Stimulated activated naive CD8-positive, alpha-beta T cell treated with anti-CD3 and anti-CD28 coated beads, Interleukin-15, Interleukin-2, amounts not matched to agents 100 ng/mL and 50 ng/mL, for 24 hours (primary cell): ENCODE measurements around the gene MACO1.
"Not testable (repeated sequence)": the region's sequence is repeated elsewhere in the genome, so short reads cannot be mapped to it uniquely, and the experiment has no call there.

Experiments used
- H3K27ac Mint-ChIP-seq: one replicate; pipeline ENCODE4 v1.8.0; 2021; ENCODE audit warnings: mild to moderate bottlenecking, mixed read lengths
- H3K27me3 Mint-ChIP-seq: one replicate; pipeline ENCODE4 v1.8.0; 2021; ENCODE audit warnings: mixed read lengths
- H3K36me3 Mint-ChIP-seq: one replicate; pipeline ENCODE4 v1.8.0; 2021; ENCODE audit warnings: low read depth, mixed read lengths
- H3K4me1 Mint-ChIP-seq: one replicate; pipeline ENCODE4 v1.8.0; 2021; ENCODE audit warnings: low read depth, mixed read lengths
- H3K4me3 Mint-ChIP-seq: one replicate; pipeline ENCODE4 v1.8.0; 2021; ENCODE audit warnings: mild to moderate bottlenecking, mixed read lengths
- H3K9me3 Mint-ChIP-seq: one replicate; pipeline ENCODE4 v1.8.0; 2021; ENCODE audit warnings: mixed read lengths

Gene MACO1

GRCh38 chr1:25506566-25507463, 76.1 kb downstream of the MACO1 start:
- not testable (repeated sequence) for H3K27ac Mint-ChIP-seq, H3K27me3 Mint-ChIP-seq, H3K36me3 Mint-ChIP-seq, H3K4me3 Mint-ChIP-seq, H3K9me3 Mint-ChIP-seq
- H3K4me1 Mint-ChIP-seq: peaks cover 14% of the 10 kb centered on the region

- no peak overlapping the region for H3K4me3 Mint-ChIP-seq
- no peaks in the 10 kb centered on the region for H3K9me3 Mint-ChIP-seq
- no peaks in the 10 kb centered on the region for H3K36me3 Mint-ChIP-seq
- no peaks in the 10 kb centered on the region for H3K27me3 Mint-ChIP-seq
- no peak overlapping the region for H3K27ac Mint-ChIP-seq
- no peaks in the 10 kb centered on the region for H3K4me1 Mint-ChIP-seq
These were observed 83.0 kb downstream of the MACO1 start for GRCh38 chr1:25513666-25514065.

GRCh38 chr1:25515033-25515432, 84.3 kb downstream of the MACO1 start:
- Mint-ChIP-seq H3K9me3 (no peaks in the 10 kb centered on the region), H3K36me3 (no peaks in the 10 kb centered on the region), H3K27ac (no peak overlapping the region), H3K4me3 (no peak overlapping the region), H3K4me1 (no peaks in the 10 kb centered on the region), H3K27me3 (no peaks in the 10 kb centered on the region)

- Mint-ChIP-seq H3K36me3 (no peaks in the 10 kb centered on the region), H3K27me3 (no peaks in the 10 kb centered on the region), H3K4me3 (no peak overlapping the region), H3K27ac (no peak overlapping the region), H3K4me1 (peaks cover 3% of the 10 kb centered on the region), H3K9me3 (no peaks in the 10 kb centered on the region)
These were observed 86.0 kb downstream of the MACO1 start for GRCh38 chr1:25516686-25517085.

- peaks cover 3% of the 10 kb centered on the region for H3K4me1 Mint-ChIP-seq
- no peaks in the 10 kb centered on the region for H3K27me3 Mint-ChIP-seq
- no peaks in the 10 kb centered on the region for H3K36me3 Mint-ChIP-seq
- H3K27ac Mint-ChIP-seq: no peak overlapping the region
- H3K9me3 Mint-ChIP-seq: no peaks in the 10 kb centered on the region
- H3K4me3 Mint-ChIP-seq: no peak overlapping the region
These were observed 87.0 kb downstream of the MACO1 start for GRCh38 chr1:25517476-25518394.

GRCh38 chr1:25519624-25520023, 88.9 kb downstream of the MACO1 start:
- H3K36me3 Mint-ChIP-seq: no peaks in the 10 kb centered on the region

GRCh38 chr1:25520446-25521061, 89.9 kb downstream of the MACO1 start:
- Mint-ChIP-seq H3K9me3 (peaks cover 5% of the 10 kb centered on the region), H3K36me3 (no peaks in the 10 kb centered on the region), H3K4me3 (no peak overlapping the region), H3K4me1 (peaks cover 3% of the 10 kb centered on the region), H3K27ac (no peak overlapping the region), H3K27me3 (no peaks in the 10 kb centered on the region)

More at GRCh38 chr1:25519624-25520023, 88.9 kb downstream of the MACO1 start:
- Mint-ChIP-seq H3K27ac (no peak overlapping the region), H3K9me3 (no peaks in the 10 kb centered on the region), H3K27me3 (no peaks in the 10 kb centered on the region), H3K4me3 (no peak overlapping the region), H3K4me1 (peaks cover 3% of the 10 kb centered on the region)

- Mint-ChIP-seq H3K4me3 (no peak overlapping the region), H3K27ac (no peak overlapping the region), H3K27me3 (no peaks in the 10 kb centered on the region), H3K36me3 (no peaks in the 10 kb centered on the region), H3K4me1 (peaks cover 3% of the 10 kb centered on the region), H3K9me3 (peaks cover 6% of the 10 kb centered on the region)
These were observed 91.4 kb downstream of the MACO1 start for GRCh38 chr1:25522031-25522655.

GRCh38 chr1:25523542-25523941, 92.8 kb downstream of the MACO1 start:
- no peak overlapping the region for H3K27ac Mint-ChIP-seq
- H3K4me3 Mint-ChIP-seq: no peak overlapping the region
- H3K27me3 Mint-ChIP-seq: no peaks in the 10 kb centered on the region
- H3K36me3 Mint-ChIP-seq: no peaks in the 10 kb centered on the region
- H3K4me1 Mint-ChIP-seq: peaks cover 3% of the 10 kb centered on the region
- H3K9me3 Mint-ChIP-seq: peaks cover 6% of the 10 kb centered on the region

- peaks cover 3% of the 10 kb centered on the region for H3K4me1 Mint-ChIP-seq
- H3K27ac Mint-ChIP-seq: no peak overlapping the region
These were observed 94.1 kb downstream of the MACO1 start for GRCh38 chr1:25524568-25525360.

GRCh38 chr1:25525361-25525688, 94.6 kb downstream of the MACO1 start:
- Mint-ChIP-seq H3K4me1 (peaks cover 3% of the 10 kb centered on the region), H3K36me3 (no peaks in the 10 kb centered on the region), H3K27ac (no peak overlapping the region), H3K4me3 (no peak overlapping the region), H3K9me3 (peaks cover 10% of the 10 kb centered on the region), H3K27me3 (no peaks in the 10 kb centered on the region)

More at GRCh38 chr1:25524568-25525360, 94.1 kb downstream of the MACO1 start:
- Mint-ChIP-seq H3K36me3 (no peaks in the 10 kb centered on the region), H3K27me3 (no peaks in the 10 kb centered on the region), H3K9me3 (peaks cover 10% of the 10 kb centered on the region), H3K4me3 (no peak overlapping the region)

GRCh38 chr1:25526753-25527152, 96.1 kb downstream of the MACO1 start:
- Mint-ChIP-seq H3K27me3 (no peaks in the 10 kb centered on the region), H3K9me3 (peaks cover 10% of the 10 kb centered on the region), H3K36me3 (no peaks in the 10 kb centered on the region), H3K27ac (no peak overlapping the region), H3K4me3 (no peak overlapping the region), H3K4me1 (no peaks in the 10 kb centered on the region)

- Mint-ChIP-seq H3K4me3 (no peak overlapping the region), H3K27ac (no peak overlapping the region)
These were observed 96.6 kb downstream of the MACO1 start for GRCh38 chr1:25527226-25527846.

More at GRCh38 chr1:25527226-25527846, 96.6 kb downstream of the MACO1 start:
- Mint-ChIP-seq H3K4me1 (no peaks in the 10 kb centered on the region), H3K27me3 (no peaks in the 10 kb centered on the region), H3K36me3 (no peaks in the 10 kb centered on the region), H3K9me3 (peaks cover 10% of the 10 kb centered on the region)
